Rectal smooth muscle tissue (tissue), 1 donor: Measurements from ENCODE around the gene NKG7.
A peak's percentile ranks its signal among the peaks of the same experiment; 100 is the strongest.

ENCODE experiments used
- H3K27ac ChIP-seq: one replicate; pipeline ENCODE4 v1.7.0; 2013; ENCODE audit warnings: low read depth, low read length, inconsistent platforms
- H3K27me3 ChIP-seq: one replicate; pipeline ENCODE4 v1.7.0; 2013; ENCODE audit warnings: low read length; ENCODE audit not compliant: control insufficient read depth, insufficient read depth
- H3K36me3 ChIP-seq: one replicate; pipeline ENCODE4 v1.7.0; 2013; ENCODE audit warnings: low read length; ENCODE audit not compliant: control insufficient read depth, insufficient read depth
- H3K4me1 ChIP-seq: one replicate; pipeline ENCODE4 v1.7.0; 2013; ENCODE audit warnings: low read length; ENCODE audit not compliant: control insufficient read depth, insufficient read depth
- H3K4me3 ChIP-seq: one replicate; pipeline ENCODE4 v1.7.0; 2013; ENCODE audit warnings: low read length
- H3K9ac ChIP-seq: one replicate; pipeline ENCODE4 v1.7.0; 2013; ENCODE audit warnings: low read length

The NKG7 gene

DNA sequence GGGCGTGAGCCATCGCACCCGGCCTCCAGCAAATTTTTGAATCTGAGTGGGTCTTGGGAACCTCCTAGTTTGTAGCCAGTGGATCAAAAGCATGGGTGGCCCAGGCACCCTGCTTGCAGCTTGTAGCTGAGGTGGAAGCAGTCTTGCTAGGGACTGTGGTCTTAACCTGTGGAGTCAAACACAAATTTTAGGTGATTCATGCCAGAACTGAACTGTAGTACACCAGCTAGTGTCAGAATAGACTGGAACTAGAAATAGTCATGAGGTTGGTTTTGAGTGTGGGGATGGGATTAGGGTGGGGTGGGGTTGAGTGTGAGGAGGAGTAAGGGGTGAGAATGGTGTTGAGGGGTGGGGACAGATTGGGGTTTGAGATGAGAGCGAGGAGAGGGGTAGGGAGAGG lies 9.6 kb upstream of the NKG7 start:
- Histone ChIP-seq H3K36me3 (no peaks in the 10 kb centered on the region), H3K9ac (no peak overlapping the region), H3K4me3 (no peak overlapping the region), H3K27me3 (no peaks in the 10 kb centered on the region), H3K27ac (no peak overlapping the region), H3K4me1 (no peaks in the 10 kb centered on the region)

DNA sequence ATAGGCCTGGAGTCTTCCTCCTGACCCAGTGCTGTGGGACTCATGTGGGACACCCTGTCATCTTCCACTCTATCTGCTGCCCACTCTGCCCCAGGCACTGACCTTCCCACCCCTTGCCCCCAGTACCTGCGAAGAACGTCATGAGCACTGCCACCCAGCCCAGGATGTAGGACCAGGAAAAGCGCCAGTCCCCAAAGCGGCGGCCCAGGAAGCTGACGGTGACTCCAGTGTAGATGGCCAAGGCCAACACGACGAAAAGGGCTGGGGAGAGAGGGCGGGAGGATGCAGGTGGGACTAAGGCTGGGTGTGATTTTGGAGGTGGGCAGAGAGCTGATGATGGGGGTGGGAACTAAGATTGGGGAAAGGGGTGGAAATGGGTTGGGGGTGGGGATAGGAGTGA lies 7.9 kb upstream of the NKG7 start:
- Histone ChIP-seq H3K27ac (no peak overlapping the region), H3K4me3 (no peak overlapping the region), H3K36me3 (no peaks in the 10 kb centered on the region), H3K4me1 (no peaks in the 10 kb centered on the region), H3K9ac (no peak overlapping the region), H3K27me3 (no peaks in the 10 kb centered on the region)

DNA sequence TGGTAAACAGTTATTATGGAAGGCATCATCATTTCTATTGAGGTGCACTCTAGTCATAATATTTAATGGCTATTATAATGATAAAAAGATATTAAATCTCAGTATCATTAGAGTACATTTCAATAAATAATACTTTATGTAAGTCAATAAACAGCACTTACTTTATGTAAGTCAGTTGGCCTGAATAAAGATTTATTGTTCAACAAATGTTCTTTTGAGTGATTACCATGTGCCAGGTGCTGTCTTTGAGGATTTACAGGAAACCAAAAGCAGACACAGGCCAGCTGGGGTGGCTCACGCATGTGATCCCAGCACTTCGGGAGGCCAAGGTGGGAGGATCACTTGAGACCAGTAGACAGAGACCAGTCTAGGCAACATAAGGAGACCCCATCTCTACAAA lies 5.0 kb upstream of the NKG7 start:
- H3K9ac ChIP-seq: no peak overlapping the region
- no peak overlapping the region for H3K4me3 ChIP-seq
- H3K27ac ChIP-seq: no peak overlapping the region
- no peaks in the 10 kb centered on the region for H3K36me3 ChIP-seq
- no peaks in the 10 kb centered on the region for H3K4me1 ChIP-seq
- H3K27me3 ChIP-seq: no peaks in the 10 kb centered on the region

DNA sequence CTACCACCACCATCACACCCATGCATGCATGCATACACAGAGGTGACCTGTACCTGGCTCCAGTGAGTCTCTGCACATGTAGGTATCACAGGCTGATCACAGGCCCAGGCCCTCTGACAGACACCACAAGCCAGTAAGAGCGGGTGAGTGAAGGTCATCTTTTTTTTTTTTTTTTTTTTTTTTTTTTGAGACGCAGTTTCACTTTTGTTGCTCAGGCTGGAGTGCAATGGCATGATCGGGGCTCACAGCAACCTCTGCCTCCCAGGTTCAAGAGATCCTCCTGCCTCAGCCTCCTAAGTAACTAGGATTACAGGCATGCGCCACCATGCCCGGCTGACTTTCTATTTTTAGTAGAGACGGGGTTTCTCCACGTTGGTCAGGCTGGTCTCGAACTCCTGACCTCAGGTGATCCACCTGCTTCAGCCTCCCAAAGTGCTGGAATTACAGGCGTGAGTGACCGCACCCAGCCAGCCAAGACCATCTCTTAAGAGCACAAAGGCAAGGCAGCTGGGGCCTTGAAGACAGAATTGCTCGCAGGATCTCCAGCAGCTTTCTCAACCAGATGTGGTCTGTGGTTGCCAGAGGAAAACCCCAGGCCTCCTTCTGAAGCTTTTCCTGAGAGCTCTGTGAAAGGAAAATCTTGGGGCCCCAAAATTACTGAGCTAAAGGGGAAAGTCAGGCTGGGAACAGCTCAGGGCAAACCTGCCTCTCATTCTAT lies 3.2 kb upstream of the NKG7 start:
- Histone ChIP-seq H3K27ac (no peak overlapping the region), H3K4me1 (no peaks in the 10 kb centered on the region), H3K9ac (no peak overlapping the region), H3K36me3 (no peaks in the 10 kb centered on the region), H3K27me3 (no peaks in the 10 kb centered on the region), H3K4me3 (no peak overlapping the region)

DNA sequence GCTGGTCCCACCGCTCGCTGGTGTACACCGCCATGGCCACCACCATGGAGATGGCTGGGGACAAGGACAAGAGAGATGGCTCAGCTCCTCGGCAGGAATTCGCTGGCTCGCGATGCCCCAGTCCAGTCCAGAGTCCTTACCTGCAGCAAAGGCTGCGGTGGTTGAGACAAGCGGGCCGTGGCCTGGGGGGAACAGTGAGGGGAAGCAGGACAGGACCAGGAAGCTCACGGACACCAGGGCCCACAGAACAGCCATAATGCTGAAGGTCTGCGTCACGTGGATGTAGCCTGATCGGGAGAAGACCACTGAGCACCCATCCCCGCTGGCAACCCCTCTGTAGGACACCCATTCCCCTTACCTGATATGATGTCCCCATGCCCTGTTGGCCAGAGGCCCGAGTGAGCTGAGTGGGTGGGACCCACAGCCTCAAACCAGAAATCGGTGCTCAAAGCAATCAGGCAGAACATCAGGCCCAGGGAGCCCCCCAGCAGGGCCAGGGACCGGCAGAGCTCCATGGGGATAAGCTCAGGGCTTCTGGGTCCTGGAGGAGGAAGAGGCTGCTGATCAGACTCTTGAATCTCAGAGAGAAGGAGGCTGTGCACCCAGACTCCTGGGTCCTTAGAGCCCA lies 319 bp downstream of the NKG7 start:
- no peaks in the 10 kb centered on the region for H3K4me1 ChIP-seq
- H3K27ac ChIP-seq: no peak overlapping the region
- H3K4me3 ChIP-seq: peak overlapping the region; percentile 2
- no peak overlapping the region for H3K9ac ChIP-seq
- H3K36me3 ChIP-seq: no peaks in the 10 kb centered on the region
- no peaks in the 10 kb centered on the region for H3K27me3 ChIP-seq

DNA sequence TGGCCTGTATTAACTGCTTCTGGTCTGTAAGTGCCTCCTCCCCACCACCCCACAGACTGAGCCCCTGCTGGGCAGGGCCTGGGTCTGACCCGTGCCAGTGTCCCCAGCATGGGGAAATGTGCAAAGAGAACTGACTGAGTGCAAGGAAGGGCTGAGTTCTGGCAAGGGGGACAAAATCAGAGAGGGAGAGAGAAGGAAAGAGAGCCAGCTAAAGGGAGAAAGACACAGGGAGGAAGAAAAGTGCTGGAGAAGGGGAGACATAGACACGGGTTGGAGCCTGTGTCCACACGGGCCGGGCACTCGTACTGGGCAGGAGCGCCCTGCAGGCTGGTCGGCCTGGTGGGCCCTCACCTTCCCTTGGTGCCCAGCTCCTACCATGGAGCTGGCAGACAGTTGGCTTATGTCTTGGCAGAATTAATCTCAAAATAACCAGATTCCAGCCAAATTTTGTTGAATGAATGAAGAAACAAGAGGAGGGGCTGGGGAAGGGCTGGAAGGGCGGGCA lies 1.2 kb downstream of the NKG7 start:
- no peak overlapping the region for H3K27ac ChIP-seq
- H3K4me3 ChIP-seq: no peak overlapping the region
- H3K4me1 ChIP-seq: peaks cover 3% of the 10 kb centered on the region
- no peak overlapping the region for H3K9ac ChIP-seq
- H3K27me3 ChIP-seq: no peaks in the 10 kb centered on the region
- H3K36me3 ChIP-seq: no peaks in the 10 kb centered on the region

DNA sequence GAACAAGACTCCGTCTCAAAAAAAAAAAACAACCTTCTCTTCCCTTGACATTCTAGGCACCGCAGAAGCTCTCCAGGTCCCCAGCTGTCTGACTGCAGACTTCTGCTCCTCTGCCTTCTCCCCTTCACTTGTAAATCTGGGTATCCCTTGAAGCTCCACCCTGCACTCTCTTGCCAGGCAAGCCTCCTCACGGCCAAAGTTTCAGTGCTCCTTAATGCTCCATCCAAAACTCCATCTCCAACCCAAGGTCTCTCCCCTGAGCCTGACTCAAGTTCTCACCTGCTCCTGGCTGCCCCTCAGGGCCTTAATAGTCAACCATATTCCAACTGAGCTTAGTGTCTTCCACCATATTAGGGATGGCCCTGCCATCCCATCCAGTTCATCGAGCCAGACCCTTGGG lies 2.2 kb downstream of the NKG7 start:
- Histone ChIP-seq H3K4me3 (no peak overlapping the region), H3K27ac (no peak overlapping the region), H3K27me3 (no peaks in the 10 kb centered on the region), H3K9ac (no peak overlapping the region), H3K4me1 (peaks cover 8% of the 10 kb centered on the region), H3K36me3 (no peaks in the 10 kb centered on the region)

DNA sequence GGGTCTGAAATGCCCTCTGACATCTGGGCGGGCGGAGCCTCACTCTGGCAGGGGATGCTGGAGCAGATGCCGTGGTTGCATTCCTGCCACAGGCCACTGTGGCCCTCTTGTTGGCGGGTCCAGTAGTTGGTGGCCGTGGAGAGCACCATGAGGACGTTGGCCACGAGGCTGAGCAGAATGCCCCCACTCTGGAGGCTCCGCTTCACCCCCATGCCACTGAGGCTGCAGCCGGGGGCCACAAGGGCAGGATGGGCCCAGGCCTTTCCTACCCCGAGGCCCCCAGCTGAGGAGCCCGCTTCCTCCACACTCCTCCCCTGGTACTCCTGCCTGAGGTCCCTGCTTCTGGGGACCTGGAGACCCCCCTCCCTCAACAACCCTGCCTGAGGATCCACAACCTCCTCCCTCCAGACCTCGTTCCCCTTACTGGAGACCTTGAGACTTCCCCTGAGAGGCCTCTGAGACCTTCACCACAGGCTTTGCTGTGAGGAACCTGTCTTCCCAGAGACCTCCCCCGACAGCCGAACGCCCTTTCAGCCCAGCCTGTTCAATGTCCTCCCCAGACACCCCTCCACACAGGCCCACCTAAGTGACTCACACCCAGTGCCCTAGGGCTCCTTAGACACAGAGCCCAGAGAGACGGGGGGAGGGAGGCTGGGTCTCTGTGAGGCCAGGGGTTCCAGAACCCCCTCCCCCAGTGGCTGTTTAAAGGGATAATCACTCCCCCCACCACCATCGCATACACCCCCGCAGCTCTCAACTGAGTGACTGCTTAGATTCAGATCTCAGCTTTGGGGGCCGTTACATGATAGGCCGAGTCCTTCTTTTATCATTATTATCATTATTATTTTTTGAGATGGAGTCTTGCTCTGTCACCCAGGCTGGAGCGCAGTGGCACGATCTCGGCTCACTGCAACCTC lies 3.8 kb downstream of the NKG7 start, which contains the start of gene CLDND2:
TSS of gene CLDND2 (minus strand) at position 638 of the 917 bp plus-strand sequence. CDS start at position 212, 426 bp downstream.
- Histone ChIP-seq H3K27ac (peak within 1 kb of the TSS; percentile 77), H3K9ac (peak within 1 kb of the TSS; percentile 68), H3K36me3 (no peaks in the 10 kb centered on the region), H3K4me3 (peak within 1 kb of the TSS; percentile 88), H3K4me1 (peaks cover 13% of the 10 kb centered on the region), H3K27me3 (no peaks in the 10 kb centered on the region)

DNA sequence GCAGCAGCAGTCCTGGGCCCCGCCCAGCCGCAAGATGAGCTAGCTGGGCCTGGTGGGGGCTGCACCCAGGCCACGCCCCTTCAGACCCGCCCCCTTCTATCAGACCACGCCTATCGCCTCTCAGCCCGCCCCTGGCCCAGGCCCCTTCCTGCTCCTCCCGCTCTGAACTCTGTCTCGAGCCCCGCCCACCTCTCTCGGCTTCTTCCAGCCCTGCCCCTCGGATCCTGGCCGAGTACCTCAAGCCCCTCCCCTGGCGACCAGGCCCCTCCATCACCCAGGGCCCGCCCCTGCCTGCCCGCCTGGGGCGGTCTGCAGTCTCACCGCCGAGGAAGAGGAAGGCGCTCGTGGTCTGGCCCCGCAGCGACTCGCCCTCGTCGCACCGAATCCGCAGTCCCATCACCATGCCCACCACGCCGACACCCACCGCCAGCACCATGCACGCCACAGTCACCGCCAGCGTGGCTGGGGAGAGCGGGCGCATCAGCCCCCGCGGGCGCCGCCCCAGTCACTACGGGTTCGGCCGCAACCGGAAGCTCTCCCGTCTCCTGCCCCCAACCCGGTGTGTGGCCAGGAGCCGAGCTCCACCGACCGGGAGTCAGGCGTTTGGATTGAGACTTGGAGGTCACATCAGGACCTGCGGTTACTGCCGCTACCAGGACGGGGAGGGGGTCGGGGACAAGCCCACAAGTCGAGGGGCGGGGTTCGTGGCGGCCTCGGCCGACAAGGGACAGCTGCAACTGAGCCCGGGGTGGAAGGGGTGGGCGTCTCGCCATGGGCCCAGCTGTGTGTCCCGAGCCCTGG lies 4.7 kb downstream of the NKG7 start:
- Histone ChIP-seq H3K27ac (peak overlapping the region; percentile 99), H3K4me1 (peaks cover 13% of the 10 kb centered on the region), H3K9ac (peak overlapping the region; percentile 96), H3K36me3 (no peaks in the 10 kb centered on the region), H3K27me3 (no peaks in the 10 kb centered on the region), H3K4me3 (peak overlapping the region; percentile 98)

DNA sequence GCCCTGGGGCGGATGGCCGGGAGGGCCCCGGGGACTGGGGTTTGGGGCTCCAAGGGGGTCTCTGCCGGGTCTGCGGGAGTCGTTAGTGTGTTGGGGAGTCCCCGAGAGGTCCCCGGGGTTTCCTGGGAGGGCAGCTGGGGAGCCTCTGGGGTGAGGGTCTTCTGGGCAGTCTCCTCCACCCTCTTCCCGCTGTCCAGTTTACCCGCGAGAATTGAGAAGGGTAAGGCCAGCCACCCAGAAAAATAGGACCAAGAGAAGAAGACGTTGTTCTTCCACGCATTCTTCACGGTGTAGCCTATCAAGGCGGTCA lies 5.2 kb downstream of the NKG7 start:
- H3K27me3 ChIP-seq: no peaks in the 10 kb centered on the region
- H3K4me1 ChIP-seq: peaks cover 13% of the 10 kb centered on the region
- peak overlapping the region; percentile 98 for H3K4me3 ChIP-seq
- peak overlapping the region; percentile 96 for H3K9ac ChIP-seq
- H3K36me3 ChIP-seq: no peaks in the 10 kb centered on the region
- peak overlapping the region; percentile 99 for H3K27ac ChIP-seq

DNA sequence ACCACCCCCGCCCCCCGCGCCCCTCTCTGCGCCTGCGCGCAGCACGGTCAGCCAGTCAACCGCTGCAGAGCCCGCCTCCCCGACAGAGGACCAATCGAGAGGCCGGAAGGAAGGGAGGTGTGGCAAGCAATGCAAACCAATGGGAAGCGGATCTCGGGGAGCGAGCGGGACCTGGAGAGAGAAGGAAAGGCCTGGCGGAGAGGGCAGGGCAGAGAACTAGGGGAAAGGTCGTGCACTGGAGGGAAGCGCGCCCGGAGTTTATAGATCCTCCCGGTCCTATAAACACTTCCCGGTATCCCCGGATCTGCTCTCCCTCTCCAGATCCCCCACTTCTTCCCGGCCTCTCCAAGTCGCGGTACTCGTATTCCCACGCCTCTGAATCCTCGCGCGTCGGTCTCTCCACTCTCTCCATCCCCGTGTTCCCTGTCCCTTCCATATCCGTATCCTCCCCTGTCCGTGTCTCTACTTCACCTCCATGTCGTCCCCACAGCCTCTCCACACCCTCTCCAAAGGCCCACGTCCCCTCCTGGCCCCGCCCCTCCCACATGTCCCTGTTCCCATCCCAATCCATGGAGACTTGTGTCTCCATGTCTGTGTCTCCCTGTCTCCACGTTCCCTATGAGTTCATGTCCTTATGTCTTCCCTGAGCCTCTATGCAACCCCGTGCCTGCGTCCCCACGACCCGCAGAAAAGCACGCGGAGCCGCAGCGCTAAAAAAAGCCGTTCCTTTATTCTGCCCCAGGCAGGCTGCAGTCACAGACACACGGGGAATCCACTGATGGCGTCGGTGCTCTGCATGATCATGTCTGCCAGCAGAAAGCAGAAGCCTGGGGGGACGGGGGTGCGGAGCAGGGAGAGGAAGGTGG lies 5.8 kb downstream of the NKG7 start:
- Histone ChIP-seq H3K4me1 (peaks cover 13% of the 10 kb centered on the region), H3K27me3 (no peaks in the 10 kb centered on the region), H3K9ac (peak overlapping the region; percentile 96), H3K4me3 (peak overlapping the region; percentile 98), H3K27ac (peak overlapping the region; percentile 99), H3K36me3 (no peaks in the 10 kb centered on the region)
